GM21360 (cell line): Measurements from ENCODE around the gene PIK3CD.

Source experiments
- ATAC-seq: cut with Tn5 transposase; IDR thresholded peaks from one replicate; pipeline ENCODE4 v1.9.1; 2021; ENCODE audit warnings: mild to moderate bottlenecking, moderate library complexity; ENCODE audit not compliant: unreplicated experiment

PIK3CD gene

DNA sequence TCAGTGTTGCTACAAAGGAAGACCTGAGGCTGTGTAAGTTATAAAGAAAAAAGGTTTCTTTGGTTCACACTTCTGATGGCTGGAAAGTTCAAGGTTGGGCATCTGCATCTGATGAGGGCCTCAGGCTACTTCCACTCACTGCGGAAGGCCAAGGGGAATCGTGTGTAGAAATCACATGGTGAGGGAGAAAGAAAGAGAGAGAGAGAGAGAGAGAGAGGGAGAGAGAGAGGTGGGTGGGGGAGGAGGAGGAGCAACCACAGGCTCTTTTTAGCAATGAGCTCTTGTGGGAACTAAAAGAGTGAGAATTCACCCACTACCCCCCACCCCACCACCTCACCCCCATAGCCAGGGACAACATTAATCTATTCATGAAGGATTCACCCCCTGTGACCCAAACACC is 112.4 kb downstream of the PIK3CD start:
- no peak for ATAC-seq

DNA sequence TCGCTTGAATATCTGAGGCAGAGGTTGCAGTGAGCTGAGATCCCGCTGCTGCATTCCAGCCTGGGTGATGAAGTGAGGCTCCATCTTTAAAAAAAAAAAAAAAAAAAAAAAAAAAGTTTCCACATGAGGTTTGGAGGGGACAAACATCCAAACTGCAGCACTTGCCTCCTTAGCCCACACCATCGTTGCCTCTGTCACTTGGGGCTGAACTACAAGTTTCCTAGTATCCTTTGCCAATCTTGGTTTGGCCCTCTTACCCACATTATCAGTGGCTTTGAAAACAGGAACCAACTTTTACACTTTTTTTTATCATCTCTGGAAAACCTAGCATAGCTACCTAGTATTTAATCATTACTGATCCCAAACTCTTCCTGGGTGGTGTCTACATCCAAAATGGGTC is 113.0 kb downstream of the PIK3CD start:
- no peak for ATAC-seq

DNA sequence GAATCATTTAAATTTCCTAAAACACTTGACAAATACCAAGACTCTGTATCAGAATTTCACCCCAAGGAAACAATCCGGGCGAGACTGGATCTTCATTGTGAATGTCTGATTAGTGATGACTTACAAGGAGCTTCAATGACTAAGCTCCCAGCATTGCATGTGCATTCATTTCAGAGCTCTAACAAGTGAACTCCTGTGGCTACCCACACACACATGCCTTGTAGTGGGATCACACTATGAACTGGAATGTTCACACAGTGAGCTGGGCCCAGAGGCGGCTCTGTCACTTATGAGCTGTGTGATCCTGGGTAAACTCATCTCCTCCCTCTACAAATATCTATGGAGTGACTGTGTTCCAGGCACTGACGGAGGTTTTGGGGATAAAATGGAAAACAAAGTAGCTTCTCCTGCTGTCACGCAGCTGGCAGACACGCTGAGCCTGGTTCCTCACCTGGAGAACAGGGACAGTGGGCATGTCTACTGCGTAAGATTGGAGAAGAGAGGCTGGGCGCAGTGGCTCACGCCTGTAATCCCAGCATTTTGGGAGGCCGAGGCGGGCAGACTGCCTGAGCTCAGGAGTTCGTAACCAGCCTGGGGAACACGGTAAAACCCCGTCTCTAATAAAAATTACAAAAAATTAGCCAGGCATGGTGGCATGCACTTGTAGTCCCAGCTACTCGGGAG is 115.4 kb downstream of the PIK3CD start:
- no peak for ATAC-seq

DNA sequence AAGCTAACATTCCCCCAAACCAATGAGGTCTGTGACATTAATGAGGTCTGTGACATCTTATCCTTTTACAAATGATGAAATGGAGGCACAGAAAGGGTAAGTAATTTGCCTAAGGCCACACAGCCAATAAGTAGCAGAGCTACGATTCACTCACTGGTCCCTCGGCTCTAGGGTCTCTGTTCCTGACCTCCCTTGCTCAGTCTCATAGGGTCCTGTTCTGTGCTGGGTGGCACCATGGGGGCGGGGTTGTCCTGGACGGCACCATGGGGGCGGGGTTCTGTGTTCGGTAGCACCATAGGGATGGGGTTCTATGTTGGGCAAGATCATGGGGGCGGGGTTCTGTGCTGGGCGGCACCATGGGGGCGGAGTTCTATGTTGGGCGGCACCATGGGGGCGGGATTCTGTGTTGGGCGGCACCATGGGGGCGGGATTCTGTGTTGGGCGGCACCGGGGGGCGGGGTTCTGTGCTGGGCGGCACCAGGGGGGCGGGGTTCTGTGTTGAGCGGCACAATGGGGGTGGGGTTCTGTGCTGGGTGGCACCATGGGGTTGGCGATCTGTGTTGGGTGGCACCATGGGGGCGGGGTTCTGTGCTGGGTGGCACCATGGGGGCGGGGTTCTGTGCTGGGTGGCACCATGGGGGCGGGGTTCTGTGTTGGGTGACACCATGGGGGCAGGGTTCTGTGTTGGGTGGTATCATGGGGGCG is 116.6 kb downstream of the PIK3CD start:
- no peak for ATAC-seq

DNA sequence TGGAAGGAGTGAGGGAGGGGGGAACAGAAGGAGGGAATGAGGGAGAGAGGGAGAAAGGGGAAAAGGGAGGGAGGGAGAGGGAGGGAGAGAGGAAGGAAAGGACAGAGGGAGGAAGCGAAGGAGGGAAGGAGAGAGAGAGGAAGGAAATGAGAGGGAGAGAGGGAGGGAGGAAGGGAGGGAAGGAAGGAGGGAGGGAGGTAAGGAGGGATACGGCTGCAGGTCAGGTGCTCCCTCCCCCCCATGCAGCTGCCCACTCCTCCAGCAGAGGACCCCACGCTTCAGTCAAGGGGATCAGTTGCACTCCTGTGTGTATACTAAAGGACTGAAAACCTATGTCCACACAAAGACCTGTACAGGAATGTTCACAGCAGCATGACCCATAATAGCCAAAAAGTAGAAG is 117.5 kb downstream of the PIK3CD start:
- no peak for ATAC-seq

DNA sequence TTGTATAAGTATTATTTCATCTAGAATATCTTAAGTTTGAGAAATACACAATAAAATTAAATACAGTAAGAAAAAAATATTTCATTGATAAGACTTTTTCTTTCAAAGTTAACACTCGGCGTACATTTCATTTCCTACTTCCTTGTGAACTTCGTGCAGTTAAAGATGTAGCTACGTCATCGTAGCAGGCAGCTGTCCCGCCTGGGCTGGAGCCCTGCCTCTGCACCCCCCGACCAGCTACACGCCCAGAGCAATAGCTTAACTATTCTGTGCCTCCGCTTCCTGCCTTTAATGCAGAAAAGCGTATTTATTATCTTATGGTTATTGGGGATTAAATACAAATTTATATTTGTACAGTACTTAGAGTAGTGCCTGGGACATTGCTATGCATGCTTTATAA is 118.8 kb downstream of the PIK3CD start:
- no peak for ATAC-seq

DNA sequence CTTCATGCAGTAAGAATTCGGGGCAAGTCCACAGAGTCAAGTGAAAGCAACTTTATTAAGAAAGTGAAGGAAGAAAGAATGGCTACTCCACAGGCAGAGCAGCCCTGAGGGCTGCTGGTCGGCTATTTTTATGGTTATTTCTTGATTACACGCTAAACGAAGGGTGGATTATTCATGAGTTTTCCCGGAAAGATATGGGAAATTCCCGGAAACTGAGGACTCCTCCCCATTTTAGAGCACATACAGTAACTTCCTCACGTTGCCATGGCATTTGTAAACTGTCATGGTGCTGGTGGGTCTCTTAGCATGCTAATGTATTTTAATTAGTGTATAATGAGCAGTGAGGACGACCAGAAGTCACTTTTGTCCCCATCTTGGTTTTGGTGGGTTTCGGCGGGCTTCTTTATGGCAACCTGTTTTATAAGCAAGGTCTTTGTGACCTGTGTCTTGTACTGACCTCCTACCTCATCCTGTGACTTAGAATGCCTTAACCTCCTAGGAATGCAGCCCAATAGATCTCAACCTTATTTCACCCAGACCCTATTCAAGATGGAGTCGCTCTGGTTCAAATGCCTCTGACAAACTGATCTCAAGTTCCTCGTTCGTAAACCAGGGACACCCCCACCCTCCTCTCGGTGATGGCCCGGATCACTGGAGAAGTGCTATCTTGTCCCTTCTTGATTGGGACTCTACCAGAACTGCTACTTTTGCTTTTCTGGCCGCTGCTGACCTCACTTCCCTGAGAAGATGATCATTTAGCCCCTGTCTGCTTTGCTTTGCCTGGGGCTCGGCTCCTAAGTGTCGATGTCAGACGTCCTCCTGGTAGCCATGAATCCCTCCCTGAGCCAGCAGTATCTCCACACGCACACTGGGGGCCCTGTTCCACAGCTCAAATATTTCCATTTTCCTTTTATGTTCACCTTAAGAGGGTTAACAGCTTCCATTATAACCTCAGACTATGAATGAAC is 123.5 kb downstream of the PIK3CD start:
- no peak for ATAC-seq

DNA sequence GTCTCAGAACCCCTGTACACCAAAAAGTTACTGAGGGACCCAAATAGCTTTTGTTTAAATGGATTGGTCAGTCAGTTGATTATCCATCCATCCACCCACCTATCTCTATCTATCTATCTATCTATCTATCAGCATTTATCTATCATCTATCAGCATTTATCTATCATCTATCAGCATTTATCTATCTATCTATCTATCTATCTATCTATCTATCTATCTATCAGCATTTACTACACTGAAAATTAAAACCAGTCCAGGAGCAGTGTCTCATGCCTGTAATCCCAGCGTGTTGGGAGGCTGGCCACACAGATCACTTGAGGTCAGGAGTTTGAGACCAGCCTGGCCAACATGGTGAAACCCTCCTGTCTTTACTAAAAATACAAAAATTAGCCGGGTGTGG is 125.2 kb downstream of the PIK3CD start:
- no peak for ATAC-seq
